Cerebellar nuclear complex (tissue), 1 donor: ENCODE results near the gene TSFM.
"Not testable (repeated sequence)": the region's sequence is repeated elsewhere in the genome, so short reads cannot be mapped to it uniquely, and the experiment has no call there.

ENCODE experiments used
- DNase-seq, 2 experiments: peaks; one replicate each; lab custom pipeline; 2025; lab: John Stamatoyannopoulos, UW

Gene TSFM

DNA sequence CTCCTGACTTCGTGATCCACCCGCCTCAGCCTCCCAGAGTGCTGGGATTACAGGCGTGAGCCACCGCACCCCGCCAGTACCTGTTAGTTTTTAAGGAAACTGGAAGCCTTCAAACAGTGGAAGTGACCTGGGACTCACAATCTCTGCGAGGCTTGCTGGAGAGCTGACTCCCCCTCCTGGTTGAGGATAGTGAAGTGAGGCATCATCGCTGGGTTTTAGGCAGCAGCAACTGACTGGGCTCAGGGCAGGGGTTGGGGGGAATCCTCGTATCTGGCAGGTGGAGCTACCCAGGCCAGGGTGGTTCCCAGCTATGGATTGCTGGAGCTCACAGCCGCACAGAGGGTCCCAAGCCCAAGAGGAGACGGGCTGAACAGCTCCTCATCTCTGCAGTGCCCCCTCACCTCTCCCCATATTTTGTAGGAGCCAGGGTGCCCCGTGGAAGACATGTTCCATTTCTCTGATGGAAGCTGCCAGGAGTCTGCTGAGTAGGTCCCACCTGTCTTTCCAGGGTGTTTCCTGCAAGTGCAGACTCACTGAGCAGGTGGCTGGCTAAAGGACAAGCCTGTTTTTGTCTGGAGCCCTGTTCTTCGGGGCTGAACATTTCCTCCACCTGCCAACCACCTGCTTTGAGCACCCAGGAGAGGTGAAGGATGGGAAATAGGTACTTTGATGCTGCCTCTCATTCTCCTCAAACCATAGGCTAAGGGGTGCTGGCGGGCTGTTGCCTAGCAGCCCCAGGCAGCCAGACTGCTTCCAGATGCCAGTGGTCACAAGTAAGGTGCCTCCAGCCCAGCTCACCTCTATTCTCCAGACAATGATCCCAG is 32.8 kb downstream of the TSFM start:
- DNase-seq: no peak

GRCh38 chr12:57816001-57816854 is 33.6 kb downstream of the TSFM start:
- no peak for DNase-seq

DNA sequence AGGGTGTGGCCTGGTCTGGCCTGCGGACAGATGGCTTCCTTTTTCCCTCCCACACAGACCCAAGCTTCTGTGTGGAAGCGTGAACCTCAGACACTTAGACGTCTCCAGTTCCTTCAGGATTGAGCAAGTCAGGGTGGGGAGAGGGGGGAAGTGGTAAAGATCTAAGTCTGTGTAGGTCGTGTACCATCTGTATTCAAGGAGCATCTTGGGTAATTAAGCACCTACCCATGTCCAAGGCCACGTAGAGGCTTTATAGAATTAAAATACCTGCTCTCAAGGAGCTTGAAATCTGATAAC is 34.2 kb downstream of the TSFM start:
- no peak for DNase-seq

DNA sequence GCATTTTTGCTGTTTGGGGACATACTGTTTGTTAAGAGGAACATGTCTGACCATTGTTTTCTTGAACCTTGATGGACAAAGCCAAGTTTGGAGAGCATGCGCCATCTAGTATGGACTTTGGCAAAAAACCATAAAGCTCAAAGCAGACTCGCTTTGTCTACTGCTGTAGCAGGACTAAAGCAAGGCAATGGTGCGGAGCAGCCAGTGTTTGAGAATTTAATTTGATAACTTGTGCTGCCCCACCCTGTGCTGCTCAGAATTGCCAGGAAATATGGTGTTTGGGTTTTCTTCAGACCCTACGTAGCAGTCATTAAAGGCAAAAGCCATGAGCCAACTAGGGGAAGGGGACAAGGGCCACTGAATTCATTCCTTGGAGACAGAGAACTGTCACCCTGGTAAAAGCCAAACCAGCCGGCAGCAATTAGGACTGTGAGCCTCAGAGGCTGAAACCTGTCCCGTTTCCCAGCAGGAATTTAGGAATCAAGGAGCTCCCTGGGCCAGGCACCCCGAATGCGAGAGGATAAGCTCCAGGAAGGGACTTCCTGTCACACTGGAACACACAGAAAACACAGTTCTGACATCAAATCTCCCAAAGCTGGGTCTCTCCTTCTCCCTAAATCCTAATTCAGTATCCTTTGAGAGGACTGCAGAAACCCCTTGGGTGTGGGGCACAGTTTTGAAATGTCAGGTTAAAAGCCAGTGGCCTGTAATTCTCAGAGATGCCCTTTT is 34.8 kb downstream of the TSFM start:
- DNase-seq: no peak

DNA sequence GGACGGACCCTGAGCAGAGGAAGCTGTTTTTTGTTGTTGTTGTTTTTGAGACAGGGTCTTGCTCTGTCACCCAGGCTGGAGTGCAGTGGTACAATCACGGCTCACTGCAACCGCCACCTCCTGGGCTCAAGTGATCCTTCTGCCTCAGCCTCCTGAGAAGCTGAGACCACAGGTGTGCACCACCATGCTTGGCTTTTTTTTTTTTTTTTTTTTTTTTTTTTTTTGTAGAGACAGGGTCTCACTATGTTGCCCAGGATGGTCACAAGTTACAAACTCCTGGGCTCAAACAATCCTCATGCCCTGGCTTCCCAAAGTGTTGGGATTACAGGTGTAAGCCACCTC is 35.4 kb downstream of the TSFM start:
- not testable (repeated sequence) for DNase-seq

GRCh38 chr12:57820119-57820518 is 37.5 kb downstream of the TSFM start:
- not testable (repeated sequence) for DNase-seq

GRCh38 chr12:57821015-57821414 is 38.4 kb downstream of the TSFM start:
- not testable (repeated sequence) for DNase-seq

- DNase-seq: no peak
These were observed 39.1 kb downstream of the TSFM start for GRCh38 chr12:57821474-57822214.

GRCh38 chr12:57822392-57823130 is 40.0 kb downstream of the TSFM start:
- DNase-seq: no peak

- no peak for DNase-seq
These were observed 40.7 kb downstream of the TSFM start for GRCh38 chr12:57823131-57823907.

- DNase-seq: no peak
These were observed 41.5 kb downstream of the TSFM start for GRCh38 chr12:57823908-57824640.

DNA sequence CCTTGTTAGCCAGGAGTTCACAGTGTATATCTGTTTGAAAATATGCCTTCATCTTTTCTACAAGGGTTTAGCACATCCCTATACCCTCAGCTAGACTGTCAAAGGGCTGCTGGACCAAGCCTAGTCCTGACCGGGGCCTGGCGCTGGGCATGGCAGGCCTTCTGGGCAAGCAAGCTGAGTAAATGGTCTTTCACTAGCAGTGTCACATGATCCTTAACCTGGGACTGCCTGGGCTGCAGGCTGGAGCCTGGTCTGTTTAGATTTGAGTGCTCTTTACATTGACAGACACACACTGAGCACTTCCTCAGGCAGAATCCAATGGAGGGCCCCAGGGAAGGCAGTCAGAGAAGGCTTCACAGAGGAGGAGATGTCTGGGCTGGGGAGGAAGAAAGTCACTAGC is 42.9 kb downstream of the TSFM start:
- no peak for DNase-seq

- no peak for DNase-seq
These were observed 43.8 kb downstream of the TSFM start for GRCh38 chr12:57826400-57826799.

GRCh38 chr12:57826966-57827365 is 44.4 kb downstream of the TSFM start:
- no peak for DNase-seq

- DNase-seq: no peak
These were observed 46.6 kb downstream of the TSFM start for GRCh38 chr12:57829025-57829777.

DNA sequence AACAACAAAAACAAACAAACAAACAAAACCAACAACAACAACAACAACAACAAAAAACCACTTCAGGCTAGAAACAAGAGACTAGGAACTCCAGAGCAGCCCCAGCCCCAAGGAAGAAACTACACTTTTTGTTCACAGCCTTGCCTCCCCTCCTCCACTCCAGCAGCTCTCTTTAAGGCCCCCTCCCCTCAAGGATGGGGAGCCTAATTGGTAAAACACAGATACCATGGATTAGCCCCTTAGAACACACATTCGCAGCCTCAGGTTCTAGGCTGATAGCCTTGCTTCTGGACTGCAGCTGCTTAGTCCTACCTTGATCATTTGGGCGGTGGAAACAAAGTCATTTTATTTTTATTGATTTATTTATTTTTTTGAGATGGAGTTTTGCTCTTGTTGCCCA is 47.8 kb downstream of the TSFM start:
- DNase-seq: no peak

DNA sequence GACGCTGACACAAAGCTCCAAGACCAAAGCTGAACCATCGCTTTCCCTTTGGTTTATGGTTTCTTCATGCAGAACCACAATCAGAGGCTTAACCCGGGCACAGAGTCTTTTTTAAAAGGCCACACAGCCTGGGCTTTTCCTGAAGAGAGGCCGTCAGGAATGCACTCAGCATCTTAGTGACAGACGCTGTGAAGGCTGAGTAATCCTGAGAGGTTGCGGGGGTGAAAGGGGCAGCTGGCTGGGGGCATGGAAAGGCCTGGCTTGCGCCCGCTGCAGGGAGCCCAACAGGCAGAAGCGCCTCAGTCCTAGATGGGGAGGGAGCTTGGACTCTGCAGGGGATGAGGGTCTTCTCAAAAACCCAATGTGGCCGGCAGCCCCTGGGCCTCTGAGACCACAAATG is 50.4 kb downstream of the TSFM start:
- DNase-seq: no peak

DNA sequence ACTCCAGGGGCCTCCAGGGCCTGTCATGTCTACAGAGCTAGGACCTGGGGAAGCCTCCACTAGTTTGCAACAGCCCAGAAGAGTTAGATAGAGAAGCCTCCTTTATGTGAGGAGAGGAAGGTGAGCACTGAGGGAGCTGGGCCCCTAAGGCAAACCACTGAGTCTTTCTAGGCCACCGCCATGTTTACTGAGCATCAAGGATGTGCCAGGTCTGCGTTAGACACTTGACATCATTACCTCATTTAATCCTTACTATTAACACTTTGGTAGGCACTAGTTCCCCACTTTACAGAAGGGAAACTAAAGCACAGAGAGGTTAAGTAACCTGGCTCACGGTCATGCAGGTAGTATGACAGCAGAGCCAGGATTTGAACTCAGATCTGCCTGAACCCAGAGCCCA is 51.1 kb downstream of the TSFM start:
- no peak for DNase-seq
